Ectodermal cell (in vitro differentiated cells): ENCODE data around the gene GOLGA7B.

ENCODE experiments used
- H3K27ac ChIP-seq: 2 replicates; pipeline ENCODE4 v1.7.0; 2013; ENCODE audit warnings: mild to moderate bottlenecking, low read depth, low read length; ENCODE audit not compliant: insufficient read depth, poor library complexity, severe bottlenecking
- H3K27me3 ChIP-seq: 2 replicates; pipeline ENCODE4 v1.7.0; 2013; ENCODE audit warnings: mild to moderate bottlenecking, low read length; ENCODE audit not compliant: insufficient read depth, control insufficient read depth, poor library complexity, severe bottlenecking
- H3K36me3 ChIP-seq: one replicate; pipeline ENCODE4 v1.7.0; 2013; ENCODE audit warnings: low read length; ENCODE audit not compliant: control insufficient read depth, insufficient read depth
- H3K4me1 ChIP-seq: one replicate; pipeline ENCODE4 v1.7.0; 2013; ENCODE audit warnings: low read length; ENCODE audit not compliant: control insufficient read depth, insufficient read depth
- H3K4me3 ChIP-seq: 2 replicates; pipeline ENCODE4 v1.7.0; 2013; ENCODE audit warnings: low read depth, low read length, control low read depth; ENCODE audit not compliant: insufficient read depth
- H3K9me3 ChIP-seq: 2 replicates; pipeline ENCODE4 v1.7.0; 2013; ENCODE audit warnings: mild to moderate bottlenecking, low read length, moderate library complexity; ENCODE audit not compliant: control insufficient read depth
- WGBS, 2 experiments: methylation state at CpG; one replicate each; pipeline ENCODE4 v1.1.7; 2013; ENCODE audit warnings: missing lambda C conversion rate in 2 of 2; 5-methylcytosine and 5-hydroxymethylcytosine counted together

Gene GOLGA7B

GRCh38 chr10:97904018-97904381, 54.4 kb downstream of the GOLGA7B start:
- Histone ChIP-seq H3K27me3 (no peaks in the 10 kb centered on the region), H3K27ac (no peak overlapping the region), H3K9me3 (no peaks in the 10 kb centered on the region), H3K36me3 (no peaks in the 10 kb centered on the region), H3K4me1 (peaks cover 15% of the 10 kb centered on the region), H3K4me3 (no peak overlapping the region)
- WGBS, 2 experiments, result 71 to 75% methylated on average over 3 to 4 of the region's 5 CpGs

- Histone ChIP-seq H3K36me3 (no peaks in the 10 kb centered on the region), H3K27me3 (no peaks in the 10 kb centered on the region), H3K4me1 (peaks cover 15% of the 10 kb centered on the region), H3K27ac (no peak overlapping the region), H3K9me3 (no peaks in the 10 kb centered on the region), H3K4me3 (no peak overlapping the region)
- 94 to 95% methylated on average over 10 to 11 of the region's 11 CpGs for WGBS, 2 experiments
Observed at GRCh38 chr10:97904576-97904975, 54.9 kb downstream of the GOLGA7B start.

- H3K36me3 ChIP-seq, result no peaks in the 10 kb centered on the region
- no peak overlapping the region for H3K4me3 ChIP-seq
- no peaks in the 10 kb centered on the region for H3K9me3 ChIP-seq
- WGBS, 2 experiments, result 92 to 95% methylated on average over 8 of the region's 8 CpGs
- no peak overlapping the region for H3K27ac ChIP-seq
- H3K27me3 ChIP-seq, result no peaks in the 10 kb centered on the region
- H3K4me1 ChIP-seq, result peaks cover 15% of the 10 kb centered on the region
Observed at GRCh38 chr10:97905276-97905675, 55.6 kb downstream of the GOLGA7B start.

GRCh38 chr10:97907211-97907610, 57.6 kb downstream of the GOLGA7B start:
- no peaks in the 10 kb centered on the region for H3K36me3 ChIP-seq
- H3K4me3 ChIP-seq, result no peak overlapping the region
- no peaks in the 10 kb centered on the region for H3K9me3 ChIP-seq
- no peak overlapping the region for H3K27ac ChIP-seq
- 90 to 93% methylated on average over 6 of the region's 6 CpGs for WGBS, 2 experiments
- peaks cover 15% of the 10 kb centered on the region for H3K4me1 ChIP-seq
- no peaks in the 10 kb centered on the region for H3K27me3 ChIP-seq

GRCh38 chr10:97907830-97908229, 58.2 kb downstream of the GOLGA7B start:
- H3K27ac ChIP-seq, result no peak overlapping the region
- H3K4me1 ChIP-seq, result peaks cover 14% of the 10 kb centered on the region
- no peak overlapping the region for H3K4me3 ChIP-seq
- H3K36me3 ChIP-seq, result no peaks in the 10 kb centered on the region
- no peaks in the 10 kb centered on the region for H3K27me3 ChIP-seq
- no peaks in the 10 kb centered on the region for H3K9me3 ChIP-seq
- 92 to 94% methylated on average over 12 of the region's 12 CpGs for WGBS, 2 experiments

GRCh38 chr10:97910661-97911060, 61.0 kb downstream of the GOLGA7B start:
- Histone ChIP-seq H3K27me3 (peaks cover 5% of the 10 kb centered on the region), H3K4me1 (no peaks in the 10 kb centered on the region), H3K9me3 (no peaks in the 10 kb centered on the region), H3K4me3 (no peak overlapping the region), H3K36me3 (no peaks in the 10 kb centered on the region), H3K27ac (no peak overlapping the region)
- 85 to 87% methylated on average over 4 of the region's 4 CpGs for WGBS, 2 experiments

GRCh38 chr10:97911217-97911616, 61.6 kb downstream of the GOLGA7B start:
- H3K4me3 ChIP-seq, result no peak overlapping the region
- H3K36me3 ChIP-seq, result no peaks in the 10 kb centered on the region
- 84 to 89% methylated on average over 5 of the region's 5 CpGs for WGBS, 2 experiments
- H3K27me3 ChIP-seq, result peaks cover 5% of the 10 kb centered on the region
- H3K9me3 ChIP-seq, result no peaks in the 10 kb centered on the region
- no peak overlapping the region for H3K27ac ChIP-seq
- H3K4me1 ChIP-seq, result no peaks in the 10 kb centered on the region

GRCh38 chr10:97913193-97913592, 63.5 kb downstream of the GOLGA7B start:
- no peaks in the 10 kb centered on the region for H3K36me3 ChIP-seq
- peaks cover 5% of the 10 kb centered on the region for H3K27me3 ChIP-seq
- 89 to 97% methylated on average over 2 of the region's 2 CpGs for WGBS, 2 experiments
- H3K4me1 ChIP-seq, result peaks cover 8% of the 10 kb centered on the region
- no peak overlapping the region for H3K27ac ChIP-seq
- no peaks in the 10 kb centered on the region for H3K9me3 ChIP-seq
- H3K4me3 ChIP-seq, result no peak overlapping the region

GRCh38 chr10:97913614-97914013, 64.0 kb downstream of the GOLGA7B start:
- no peaks in the 10 kb centered on the region for H3K36me3 ChIP-seq
- WGBS, 2 experiments, result 92 to 93% methylated on average over 6 of the region's 6 CpGs
- peaks cover 8% of the 10 kb centered on the region for H3K4me1 ChIP-seq
- H3K4me3 ChIP-seq, result no peak overlapping the region
- no peaks in the 10 kb centered on the region for H3K9me3 ChIP-seq
- H3K27ac ChIP-seq, result no peak overlapping the region
- H3K27me3 ChIP-seq, result peaks cover 5% of the 10 kb centered on the region

GRCh38 chr10:97914171-97914836, 64.7 kb downstream of the GOLGA7B start:
- Histone ChIP-seq H3K27me3 (peaks cover 5% of the 10 kb centered on the region), H3K4me1 (peaks cover 8% of the 10 kb centered on the region), H3K36me3 (no peaks in the 10 kb centered on the region), H3K4me3 (no peak overlapping the region), H3K27ac (no peak overlapping the region), H3K9me3 (no peaks in the 10 kb centered on the region)
- WGBS, 2 experiments, result 58 to 60% methylated on average over 10 of the region's 10 CpGs

- no peaks in the 10 kb centered on the region for H3K9me3 ChIP-seq
- H3K27me3 ChIP-seq, result peaks cover 5% of the 10 kb centered on the region
Observed at GRCh38 chr10:97914837-97915211, 65.2 kb downstream of the GOLGA7B start.

More at GRCh38 chr10:97914837-97915211, 65.2 kb downstream of the GOLGA7B start:
- WGBS, 2 experiments, result 8 to 14% methylated on average over 11 of the region's 11 CpGs
- H3K4me3 ChIP-seq, result no peak overlapping the region
- no peak overlapping the region for H3K27ac ChIP-seq
- no peaks in the 10 kb centered on the region for H3K36me3 ChIP-seq
- H3K4me1 ChIP-seq, result peaks cover 8% of the 10 kb centered on the region
